ENCODE measurements around the gene SCAF8. TPM values are rescaled to one million over a fixed set of nuclear protein-coding genes. Genes with fewer than 3 reads are reported as not detected.
"Not testable (repeated sequence)": the region's sequence is repeated elsewhere in the genome, so short reads cannot be mapped to it uniquely, and the experiment has no call there.

Gene SCAF8
- 18.2 and 28.8 TPM in 2 replicates for total RNA-seq (2014; rRNA removed; shearing (Covaris generic))

GRCh38 chr6:154733183-154733625 is at the start of gene SCAF8:
TSS of gene SCAF8 (plus strand) at chr6:154733416. CDS start at chr6:154733901, 485 bp downstream.
- H3K4me3 ChIP-seq: peak within 1 kb of the TSS; percentile 96
- H3K27me3 ChIP-seq (replicated peaks): no peaks in the 10 kb centered on the region
- H3K27ac ChIP-seq: peak within 1 kb of the TSS; percentile 99
- peak; percentile 74 to 88 for DNase-seq (ENCODE audit: low read depth in 1 of 2, low spot score in 2 of 2)
- no peaks in the 10 kb centered on the region for H3K9me3 ChIP-seq (replicated peaks)
- peaks cover 19% of the 10 kb centered on the region for H3K4me1 ChIP-seq (replicated peaks)
- H3K36me3 ChIP-seq: peaks cover 27% of the 10 kb centered on the region

GRCh38 chr6:154683756-154684523 is 49.3 kb upstream of the SCAF8 start:
- DNase-seq (ENCODE audit: low read depth in 1 of 2, low spot score in 2 of 2): peak in 1 of 2 experiments; percentile 56
- H3K9me3 ChIP-seq (replicated peaks): no peaks in the 10 kb centered on the region
- peaks cover 10% of the 10 kb centered on the region for H3K4me1 ChIP-seq (replicated peaks)
- no peaks in the 10 kb centered on the region for H3K27me3 ChIP-seq (replicated peaks)
- H3K36me3 ChIP-seq: no peaks in the 10 kb centered on the region
- no peak overlapping the region for H3K4me3 ChIP-seq
- peak overlapping the region; percentile 47 for H3K27ac ChIP-seq

- Histone ChIP-seq H3K4me3 (no peak overlapping the region), H3K36me3 (no peaks in the 10 kb centered on the region), H3K9me3 (replicated peaks) (no peaks in the 10 kb centered on the region), H3K4me1 (replicated peaks) (peaks cover 10% of the 10 kb centered on the region), H3K27ac (no peak overlapping the region), H3K27me3 (replicated peaks) (no peaks in the 10 kb centered on the region)
- DNase-seq (ENCODE audit: low read depth in 1 of 2, low spot score in 2 of 2): no peak
Observed at GRCh38 chr6:154686162-154686561, 47.1 kb upstream of the SCAF8 start.

GRCh38 chr6:154689493-154690255 is 43.5 kb upstream of the SCAF8 start:
- Histone ChIP-seq H3K4me3 (no peak overlapping the region), H3K9me3 (replicated peaks) (no peaks in the 10 kb centered on the region), H3K27ac (no peak overlapping the region), H3K4me1 (replicated peaks) (no peaks in the 10 kb centered on the region), H3K27me3 (replicated peaks) (no peaks in the 10 kb centered on the region), H3K36me3 (no peaks in the 10 kb centered on the region)
- DNase-seq (ENCODE audit: low read depth in 1 of 2, low spot score in 2 of 2): no peak

GRCh38 chr6:154690857-154691256 is 42.4 kb upstream of the SCAF8 start:
- no peaks in the 10 kb centered on the region for H3K4me1 ChIP-seq (replicated peaks)
- no peaks in the 10 kb centered on the region for H3K36me3 ChIP-seq
- no peak overlapping the region for H3K27ac ChIP-seq
- H3K9me3 ChIP-seq (replicated peaks): no peaks in the 10 kb centered on the region
- no peaks in the 10 kb centered on the region for H3K27me3 ChIP-seq (replicated peaks)
- DNase-seq (ENCODE audit: low read depth in 1 of 2, low spot score in 2 of 2): no peak
- H3K4me3 ChIP-seq: no peak overlapping the region

GRCh38 chr6:154696661-154697060 is 36.6 kb upstream of the SCAF8 start:
- H3K27me3 ChIP-seq (replicated peaks): no peaks in the 10 kb centered on the region
- no peaks in the 10 kb centered on the region for H3K9me3 ChIP-seq (replicated peaks)
- H3K4me1 ChIP-seq (replicated peaks): no peaks in the 10 kb centered on the region
- no peak overlapping the region for H3K27ac ChIP-seq
- no peaks in the 10 kb centered on the region for H3K36me3 ChIP-seq
- no peak for DNase-seq (ENCODE audit: low read depth in 1 of 2, low spot score in 2 of 2)
- H3K4me3 ChIP-seq: no peak overlapping the region

- Histone ChIP-seq H3K4me3 (no peak overlapping the region), H3K27me3 (replicated peaks) (peaks cover 6% of the 10 kb centered on the region; the same call in 1 of the 2 replicates), H3K36me3 (no peaks in the 10 kb centered on the region), H3K27ac (no peak overlapping the region), H3K4me1 (replicated peaks) (no peaks in the 10 kb centered on the region), H3K9me3 (replicated peaks) (no peaks in the 10 kb centered on the region)
- no peak for DNase-seq (ENCODE audit: low read depth in 1 of 2, low spot score in 2 of 2)
Observed at GRCh38 chr6:154703124-154703523, 30.1 kb upstream of the SCAF8 start.

GRCh38 chr6:154705471-154706113 is 27.6 kb upstream of the SCAF8 start:
- Histone ChIP-seq H3K4me3 (no peak overlapping the region), H3K9me3 (replicated peaks) (no peaks in the 10 kb centered on the region), H3K36me3 (no peaks in the 10 kb centered on the region), H3K27ac (no peak overlapping the region), H3K27me3 (replicated peaks) (peaks cover 6% of the 10 kb centered on the region; the same call in 1 of the 2 replicates), H3K4me1 (replicated peaks) (0 out of 2 replicates have a peak, but pooled peaks cover 3% of the 10 kb centered on the region)
- DNase-seq (ENCODE audit: low read depth in 1 of 2, low spot score in 2 of 2): no peak

GRCh38 chr6:154706389-154706788 is 26.8 kb upstream of the SCAF8 start:
- Histone ChIP-seq H3K9me3 (replicated peaks) (no peaks in the 10 kb centered on the region), H3K4me1 (replicated peaks) (0 out of 2 replicates have a peak, but pooled peaks cover 3% of the 10 kb centered on the region), H3K27me3 (replicated peaks) (peaks cover 6% of the 10 kb centered on the region; the same call in 1 of the 2 replicates), H3K4me3 (no peak overlapping the region), H3K27ac (no peak overlapping the region), H3K36me3 (no peaks in the 10 kb centered on the region)
- no peak for DNase-seq (ENCODE audit: low read depth in 1 of 2, low spot score in 2 of 2)

GRCh38 chr6:154709621-154710020 is 23.6 kb upstream of the SCAF8 start:
- Histone ChIP-seq H3K36me3 (no peaks in the 10 kb centered on the region), H3K27ac (no peak overlapping the region), H3K4me1 (replicated peaks) (peaks cover 9% of the 10 kb centered on the region), H3K9me3 (replicated peaks) (no peaks in the 10 kb centered on the region), H3K4me3 (no peak overlapping the region), H3K27me3 (replicated peaks) (no peaks in the 10 kb centered on the region)
- DNase-seq (ENCODE audit: low read depth in 1 of 2, low spot score in 2 of 2): no peak

GRCh38 chr6:154710689-154711088 is 22.5 kb upstream of the SCAF8 start:
- no peaks in the 10 kb centered on the region for H3K27me3 ChIP-seq (replicated peaks)
- H3K4me3 ChIP-seq: no peak overlapping the region
- H3K27ac ChIP-seq: no peak overlapping the region
- no peak for DNase-seq (ENCODE audit: low read depth in 1 of 2, low spot score in 2 of 2)
- H3K4me1 ChIP-seq (replicated peaks): peaks cover 9% of the 10 kb centered on the region
- H3K9me3 ChIP-seq (replicated peaks): no peaks in the 10 kb centered on the region
- H3K36me3 ChIP-seq: no peaks in the 10 kb centered on the region

GRCh38 chr6:154715446-154715845 is 17.8 kb upstream of the SCAF8 start:
- Histone ChIP-seq H3K36me3 (no peaks in the 10 kb centered on the region), H3K27me3 (replicated peaks) (no peaks in the 10 kb centered on the region), H3K4me3 (no peak overlapping the region), H3K27ac (no peak overlapping the region), H3K4me1 (replicated peaks) (peaks cover 6% of the 10 kb centered on the region), H3K9me3 (replicated peaks) (0 out of 2 replicates have a peak, but pooled peaks cover 7% of the 10 kb centered on the region)
- no peak for DNase-seq (ENCODE audit: low read depth in 1 of 2, low spot score in 2 of 2)

- not testable (repeated sequence) for H3K36me3 ChIP-seq; H3K27ac ChIP-seq; H3K4me3 ChIP-seq; H3K9me3 ChIP-seq (replicated peaks); H3K27me3 ChIP-seq (replicated peaks); H3K4me1 ChIP-seq (replicated peaks)
- DNase-seq (ENCODE audit: low read depth in 1 of 2, low spot score in 2 of 2): peak in 1 of 2 experiments; percentile 17
Observed at GRCh38 chr6:154716350-154716749, 16.9 kb upstream of the SCAF8 start.

Data from SJSA1 (cell line).